Stimulated activated CD4-positive, alpha-beta T cell treated with anti-CD3 and anti-CD28 coated beads, Interleukin-1b, Interleukin-23, amount 100 ng/mL, for 4 hours (primary cell): Measurements from ENCODE around the gene PC.
A peak's percentile ranks its signal among the peaks of the same experiment; 100 is the strongest.

Source experiments
- DNase-seq, 2 donors: peaks; one replicate each; pipeline ENCODE4 v3.0.0-alpha.2; 2020; ENCODE audit warnings: low read depth in 2 of 2

PC gene

DNA sequence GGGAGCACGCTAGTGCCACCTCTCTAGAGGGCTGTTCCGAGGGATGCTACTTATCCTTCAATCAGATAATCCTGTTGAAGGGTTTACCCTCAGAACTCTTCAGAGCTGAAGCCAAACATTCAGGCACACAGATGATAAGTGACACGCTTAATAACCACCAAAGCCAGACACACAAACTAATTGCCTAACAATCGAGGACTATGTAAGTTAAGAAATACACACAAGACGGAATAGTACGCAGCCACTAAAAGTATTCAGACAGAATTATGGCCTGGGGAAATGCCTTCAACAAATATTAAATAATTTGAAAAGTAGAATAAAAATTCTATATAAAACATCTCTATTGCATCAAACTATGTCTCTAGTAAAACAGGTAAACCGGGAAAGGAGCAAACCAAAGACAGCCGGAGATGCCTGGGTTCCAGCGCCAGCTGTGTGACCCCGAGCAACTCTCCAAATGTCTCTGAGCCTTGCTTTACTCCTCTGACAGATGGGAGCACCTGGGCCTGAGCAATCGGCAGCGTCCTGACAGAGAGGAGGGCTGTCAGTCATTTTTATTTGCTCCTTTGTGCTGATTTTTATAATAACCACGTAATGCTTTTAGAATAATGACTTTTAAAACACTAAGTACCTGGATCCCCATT is 90.0 kb downstream of the PC start:
- DNase-seq, result no peak

DNA sequence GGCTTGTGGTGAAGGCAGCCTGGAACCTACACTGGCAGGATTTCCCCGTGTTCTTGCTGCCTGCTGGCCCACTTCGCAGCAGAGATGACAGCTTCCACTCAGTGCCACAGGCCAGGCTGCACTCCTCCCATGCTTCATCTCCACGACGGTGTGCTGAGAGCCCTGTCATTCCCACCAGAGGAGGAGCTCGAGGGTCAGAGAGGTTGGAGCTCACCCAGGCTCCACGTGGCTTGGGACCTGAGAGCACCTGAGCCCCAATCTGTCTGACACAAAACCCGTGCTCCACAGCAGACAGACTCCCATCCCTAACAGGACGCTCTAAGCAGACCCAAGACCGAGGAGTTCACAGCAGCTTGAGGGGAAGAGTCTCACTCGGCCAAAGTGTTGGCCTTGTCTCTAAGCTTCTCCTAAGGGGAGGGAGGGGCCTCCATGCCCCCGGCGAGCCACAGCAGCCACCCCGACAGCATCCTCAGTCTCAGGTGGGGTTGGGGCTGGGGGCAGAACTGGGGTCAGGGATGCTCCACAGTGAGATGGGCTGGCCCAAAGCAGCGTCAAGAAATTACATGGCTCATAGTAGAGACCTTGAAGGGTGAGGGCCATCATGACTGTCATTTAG is 90.7 kb downstream of the PC start:
- no peak for DNase-seq

DNA sequence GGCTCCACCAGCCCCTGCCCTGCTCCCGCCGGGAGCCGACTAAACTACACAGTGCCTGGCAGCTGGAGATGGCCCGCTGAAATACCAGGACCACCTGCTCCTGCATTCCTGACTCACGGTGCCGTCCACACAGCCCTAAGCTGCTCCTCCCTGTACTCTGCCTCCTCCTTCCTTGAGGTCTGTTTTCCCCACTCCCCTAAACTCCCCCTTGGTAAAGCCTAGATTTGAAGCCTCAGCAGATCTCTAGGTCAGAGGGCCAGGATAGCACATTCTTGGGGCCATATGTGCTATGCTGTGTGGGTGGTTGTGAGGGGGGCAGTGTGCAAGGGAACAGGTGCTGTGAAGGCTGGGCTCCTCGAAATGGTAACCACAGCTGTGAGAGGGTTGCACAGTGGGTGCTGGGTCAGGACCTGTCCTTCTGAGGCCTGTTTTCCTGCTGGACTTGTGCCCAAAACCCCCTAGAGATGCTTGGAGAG is 91.6 kb downstream of the PC start:
- no peak for DNase-seq

DNA sequence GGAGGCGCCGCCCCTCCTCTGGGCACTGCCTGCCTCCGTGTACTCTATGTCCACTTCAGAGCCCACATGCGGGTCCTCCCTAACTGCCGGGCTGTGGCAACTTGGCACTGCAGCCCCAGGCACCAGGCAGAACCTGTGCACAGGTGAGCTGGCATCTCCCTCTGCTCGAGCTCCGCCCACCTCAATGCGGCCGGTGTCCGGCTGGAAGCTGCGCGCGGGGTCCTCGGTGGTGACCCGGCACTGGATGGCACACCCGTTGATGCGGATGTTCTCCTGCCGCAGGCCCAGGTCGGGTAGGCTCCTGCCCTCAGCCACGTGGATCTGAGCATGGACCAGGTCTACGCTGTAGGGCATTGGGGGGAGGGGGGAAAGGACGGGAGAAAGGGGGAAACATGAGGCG is 92.2 kb downstream of the PC start:
- DNase-seq, result no peak

DNA sequence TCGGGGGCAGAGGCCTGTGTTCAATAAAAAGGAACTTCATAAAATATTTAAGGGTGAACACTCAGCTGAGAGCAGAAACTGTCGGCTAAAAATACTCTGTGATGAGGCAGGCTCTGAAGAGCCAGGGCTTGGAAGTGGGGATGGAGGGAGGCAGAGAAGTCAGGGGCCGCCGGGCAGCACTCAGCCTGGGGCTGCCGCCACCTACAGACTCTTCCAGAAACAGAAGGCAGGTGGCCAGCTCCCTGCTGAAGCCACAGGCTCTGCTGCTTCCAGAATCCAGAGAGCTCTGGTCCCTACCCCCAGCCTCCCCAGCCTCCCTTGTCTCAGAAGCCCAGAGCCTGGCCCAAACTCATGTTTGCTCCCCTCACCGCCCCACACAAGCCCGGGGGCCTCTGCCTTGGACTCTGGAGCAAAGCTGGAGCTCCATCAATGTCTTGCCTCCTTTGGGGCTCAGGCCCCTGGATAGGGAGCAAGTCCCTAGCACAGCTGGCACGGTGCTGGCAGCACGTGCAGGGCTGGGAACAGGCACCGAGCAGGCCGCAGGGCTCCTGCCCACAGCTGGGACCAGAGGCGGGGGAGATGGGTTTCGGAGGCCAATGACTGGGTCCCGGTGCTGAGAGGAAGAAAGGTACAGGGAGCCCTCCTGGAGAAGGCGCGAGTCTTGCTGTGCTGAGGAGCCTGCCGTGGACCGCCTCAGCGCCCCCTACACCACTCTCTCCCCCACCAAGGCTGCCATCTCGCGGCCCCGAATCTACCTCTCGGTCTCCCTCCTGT is 93.1 kb downstream of the PC start:
- DNase-seq, result no peak

DNA sequence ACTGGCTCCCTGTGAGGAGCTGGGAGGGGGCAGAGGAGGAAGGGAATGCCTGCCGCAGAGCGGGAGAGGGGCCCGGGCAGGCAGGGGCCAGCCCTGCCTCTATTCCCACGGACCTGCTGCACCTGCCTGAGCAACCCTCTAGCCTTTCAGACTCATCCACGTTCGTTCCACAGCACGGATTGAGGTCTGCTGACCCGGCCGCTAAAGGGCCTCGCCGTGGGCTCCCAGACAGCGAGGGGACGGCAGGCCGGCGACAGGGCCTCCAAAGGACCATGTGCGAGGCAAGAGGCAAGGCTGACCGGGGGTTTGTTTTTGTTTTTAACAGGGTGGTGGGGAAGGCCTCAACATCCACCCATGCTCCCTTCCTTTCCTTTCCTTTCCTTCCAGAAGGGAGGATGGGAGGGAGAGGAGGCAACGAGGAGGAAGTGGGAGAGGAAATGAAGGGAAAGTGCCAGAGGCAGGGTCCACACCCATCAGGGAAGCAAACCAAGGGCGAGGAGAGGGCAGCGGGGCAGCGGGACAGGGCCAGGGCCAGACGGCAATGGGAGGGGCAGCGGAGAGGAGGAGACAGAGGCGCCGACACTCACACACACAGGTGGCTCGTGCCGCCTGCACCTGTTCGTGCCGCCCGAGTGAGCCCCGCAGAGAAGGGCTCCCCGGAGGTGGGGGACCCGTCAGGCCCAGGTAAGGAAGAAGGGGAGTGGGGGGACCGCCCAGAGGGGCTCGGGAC is 93.8 kb downstream of the PC start:
- DNase-seq, result no peak

DNA sequence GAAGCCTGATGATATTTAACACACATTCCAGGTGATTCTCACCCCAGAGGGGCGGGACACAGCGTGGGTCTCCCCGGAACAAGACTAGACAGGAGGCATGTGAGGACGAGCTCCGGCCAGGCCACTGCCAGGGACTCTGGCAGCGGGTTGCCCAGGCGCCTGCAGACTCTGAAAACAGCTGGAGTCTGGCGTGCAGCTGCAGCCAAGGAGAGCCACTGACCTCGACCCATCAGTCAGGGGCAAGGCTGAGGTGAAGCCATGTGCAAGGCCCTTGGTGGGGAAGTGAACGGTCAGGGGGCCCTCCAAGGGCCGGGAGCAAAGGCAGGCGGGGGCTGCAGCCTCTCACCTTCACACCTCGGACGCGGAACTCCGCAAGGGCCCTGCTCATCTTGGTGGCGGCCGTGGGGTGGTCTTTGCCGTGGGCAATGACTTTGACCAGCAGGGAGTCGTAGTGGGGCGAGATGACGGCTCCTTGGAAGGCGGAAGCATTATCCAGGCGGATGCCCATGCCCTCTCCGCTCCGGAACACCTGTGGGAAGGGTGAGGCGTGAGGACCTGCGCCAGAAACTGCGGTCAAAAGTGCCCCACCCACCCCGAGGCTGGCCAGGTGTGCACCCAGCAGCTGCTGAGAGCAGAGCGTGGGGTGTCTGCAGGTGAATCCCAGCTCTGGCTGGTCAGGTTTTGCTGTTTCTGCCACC is 94.6 kb downstream of the PC start:
- DNase-seq, result no peak

DNA sequence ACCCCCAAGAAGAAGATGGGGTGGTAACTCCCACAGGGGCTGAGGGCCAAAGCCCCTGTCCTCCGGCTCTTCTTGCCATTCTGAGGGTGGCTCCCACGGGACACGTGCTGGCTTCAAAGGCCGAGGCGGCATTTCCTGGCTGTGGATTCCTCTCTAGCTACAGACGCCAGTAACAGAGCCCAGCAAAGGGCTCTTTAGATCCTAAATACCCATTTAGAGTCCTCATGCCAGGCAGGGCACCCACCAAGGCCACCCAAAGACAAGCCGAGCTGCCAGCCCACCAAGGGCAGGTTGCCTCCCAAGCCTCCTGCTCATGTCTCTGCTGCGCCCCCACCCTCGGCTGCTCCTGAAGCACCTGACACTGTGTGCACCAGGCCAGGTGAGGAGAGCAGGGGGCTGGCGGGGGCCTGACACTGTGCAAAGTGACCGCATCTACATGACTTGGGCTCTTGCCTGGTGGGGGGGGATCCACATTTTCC is 95.6 kb downstream of the PC start:
- no peak for DNase-seq

DNA sequence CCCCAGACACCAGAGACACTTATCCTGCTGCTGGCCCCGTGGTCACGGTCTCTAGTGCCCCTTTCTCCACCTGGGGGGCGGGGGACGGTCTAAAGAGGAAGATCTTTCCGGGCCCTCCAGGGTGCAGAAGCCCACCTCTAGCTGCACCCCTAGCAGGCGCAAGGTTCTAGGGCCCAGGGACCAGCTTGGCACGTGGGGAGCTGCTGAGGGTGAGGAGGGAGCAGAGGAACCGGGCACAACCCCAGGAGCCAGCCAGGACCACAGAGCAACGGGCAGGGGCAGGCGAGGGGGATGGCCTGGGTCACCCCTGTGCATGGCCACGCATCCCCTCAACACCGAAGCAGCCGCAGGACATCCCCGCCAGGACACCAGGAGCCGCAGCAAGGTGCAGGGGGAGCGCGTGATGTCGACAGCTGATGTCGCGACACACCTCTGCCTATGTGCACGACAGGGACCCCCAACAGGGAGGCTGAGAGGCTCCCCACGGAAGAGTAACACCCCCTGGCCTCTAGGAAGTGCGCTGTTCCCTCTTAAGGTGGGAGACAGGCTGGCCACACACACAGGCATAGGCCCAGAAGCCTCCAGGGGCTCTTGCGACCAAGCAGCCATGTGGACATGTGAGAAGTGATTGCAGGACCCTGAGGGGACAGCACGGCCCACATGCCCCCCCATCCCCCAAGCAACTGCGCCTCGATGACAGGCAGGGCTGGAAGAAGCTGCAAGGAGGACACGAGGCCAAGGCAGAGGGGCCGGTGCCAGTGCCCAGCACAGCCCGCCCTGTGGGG is 96.2 kb downstream of the PC start:
- no peak for DNase-seq

DNA sequence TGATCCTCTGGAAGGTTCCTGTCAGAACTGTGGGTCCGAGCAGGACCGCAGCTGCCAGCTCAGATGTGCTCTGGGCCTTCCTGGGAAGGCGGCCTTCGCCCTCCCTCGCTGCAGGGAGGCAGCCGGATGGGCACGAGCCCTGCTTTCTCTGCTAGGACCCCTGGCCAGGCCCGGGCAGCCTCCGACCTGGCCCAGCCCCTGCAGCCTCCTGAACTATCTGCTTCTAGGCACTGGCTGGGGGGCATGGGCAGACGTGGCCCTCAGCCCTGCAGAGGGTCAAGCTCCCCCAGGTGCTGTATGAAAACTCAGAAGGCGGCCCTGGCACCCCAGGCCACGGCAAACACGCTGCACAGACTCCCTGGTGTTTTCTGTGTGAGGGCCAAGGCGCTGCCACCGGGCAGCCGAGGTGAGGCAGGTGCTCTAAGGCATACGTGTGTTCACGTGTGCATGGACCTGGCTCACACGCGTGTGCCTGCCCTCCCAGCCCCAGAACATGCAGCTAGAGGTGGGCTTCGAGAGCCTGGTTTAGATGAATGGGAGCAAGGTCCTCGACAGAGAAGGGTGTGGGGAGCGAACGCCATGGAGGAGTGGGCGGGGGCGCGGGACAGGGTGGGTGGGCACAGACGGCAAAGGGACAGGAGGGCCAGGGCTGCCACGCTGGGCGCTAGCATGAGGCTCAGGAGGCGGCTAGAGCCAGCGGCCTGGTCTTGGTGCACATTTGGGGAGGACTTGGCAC is 97.0 kb downstream of the PC start:
- DNase-seq, result no peak

DNA sequence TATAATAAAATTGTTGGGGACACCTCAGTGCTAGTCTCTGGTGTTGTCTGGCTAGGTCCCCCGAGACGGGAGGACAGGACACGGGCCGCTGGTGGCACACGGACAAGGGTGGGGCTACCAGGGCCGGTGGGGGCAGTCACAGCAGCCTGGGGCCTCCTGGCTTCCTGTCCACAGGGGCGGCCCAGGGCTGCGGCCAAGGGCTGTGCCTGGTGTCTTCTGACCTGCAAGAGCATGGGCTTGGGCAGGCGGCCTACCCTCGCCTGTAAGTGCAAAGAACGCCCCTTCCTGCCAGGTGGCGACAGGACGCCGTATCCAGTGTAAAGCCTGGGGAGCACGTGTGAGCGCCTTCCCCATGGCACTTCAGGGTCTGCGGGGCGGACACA is 97.7 kb downstream of the PC start:
- no peak for DNase-seq

DNA sequence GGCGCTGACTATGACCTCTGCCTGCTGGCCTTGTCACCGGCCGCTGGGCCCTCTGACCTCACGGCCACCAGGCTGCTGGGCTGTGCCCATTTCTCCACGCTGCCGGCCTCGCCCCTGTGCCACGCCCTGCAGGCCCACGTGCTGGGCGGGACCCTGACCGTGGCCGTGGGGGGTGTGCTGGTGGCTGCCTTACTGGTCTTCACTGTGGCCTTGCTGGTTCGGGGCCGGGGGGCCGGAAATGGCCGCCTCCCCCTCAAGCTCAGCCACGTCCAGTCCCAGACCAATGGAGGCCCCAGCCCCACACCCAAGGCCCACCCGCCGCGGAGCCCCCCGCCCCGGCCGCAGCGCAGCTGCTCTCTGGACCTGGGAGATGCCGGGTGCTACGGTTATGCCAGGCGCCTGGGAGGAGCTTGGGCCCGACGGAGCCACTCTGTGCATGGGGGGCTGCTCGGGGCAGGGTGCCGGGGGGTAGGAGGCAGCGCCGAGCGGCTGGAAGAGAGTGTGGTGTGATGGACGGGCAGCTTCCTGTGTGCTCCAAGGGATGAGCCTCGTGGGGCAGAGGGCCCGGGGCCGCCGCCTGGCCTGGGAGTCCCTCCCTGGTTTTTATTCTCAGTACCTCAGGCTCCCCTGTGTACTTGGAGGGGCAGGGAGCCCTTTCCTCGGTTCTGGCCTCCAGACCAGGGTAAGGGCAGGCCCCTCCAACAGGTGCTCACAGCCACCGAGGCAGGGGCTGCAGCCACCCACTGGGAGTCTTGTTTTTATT is 98.3 kb downstream of the PC start:
- DNase-seq, result no peak

DNA sequence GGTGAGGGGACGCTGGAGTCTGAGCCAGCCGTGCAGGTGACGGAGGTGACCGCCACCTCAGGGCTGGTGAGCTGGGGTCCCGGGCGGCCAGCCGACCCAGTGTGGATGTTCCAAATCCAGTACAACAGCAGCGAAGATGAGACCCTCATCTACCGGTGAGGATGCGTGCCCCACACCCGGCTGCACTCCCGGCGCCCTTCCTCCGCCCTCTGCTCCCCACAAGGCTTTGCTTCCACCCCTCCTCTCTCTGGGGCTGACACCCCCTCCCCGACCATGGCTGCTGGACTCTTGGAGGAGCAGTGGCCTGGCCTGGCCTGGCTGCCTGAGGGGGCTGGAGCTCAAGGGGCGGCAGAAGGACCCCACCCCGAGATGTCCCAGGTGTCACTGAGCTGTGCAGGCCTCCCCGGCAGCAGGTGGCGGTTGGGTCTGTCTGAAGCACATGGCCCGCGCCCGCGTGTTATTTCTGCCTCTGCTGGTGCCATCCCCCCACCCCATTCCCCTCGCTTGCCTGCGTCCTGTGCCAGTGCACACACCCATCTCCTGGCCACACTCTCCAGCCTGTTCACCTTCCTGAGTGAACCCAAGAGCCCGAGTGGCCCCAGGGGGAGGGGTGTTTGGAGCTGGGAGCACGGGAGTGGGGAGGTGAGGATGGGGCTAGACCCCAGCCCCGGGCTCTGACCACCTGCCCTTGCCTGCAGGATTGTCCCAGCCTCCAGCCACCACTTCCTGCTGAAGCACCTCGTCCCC is 99.1 kb downstream of the PC start:
- no peak for DNase-seq

DNA sequence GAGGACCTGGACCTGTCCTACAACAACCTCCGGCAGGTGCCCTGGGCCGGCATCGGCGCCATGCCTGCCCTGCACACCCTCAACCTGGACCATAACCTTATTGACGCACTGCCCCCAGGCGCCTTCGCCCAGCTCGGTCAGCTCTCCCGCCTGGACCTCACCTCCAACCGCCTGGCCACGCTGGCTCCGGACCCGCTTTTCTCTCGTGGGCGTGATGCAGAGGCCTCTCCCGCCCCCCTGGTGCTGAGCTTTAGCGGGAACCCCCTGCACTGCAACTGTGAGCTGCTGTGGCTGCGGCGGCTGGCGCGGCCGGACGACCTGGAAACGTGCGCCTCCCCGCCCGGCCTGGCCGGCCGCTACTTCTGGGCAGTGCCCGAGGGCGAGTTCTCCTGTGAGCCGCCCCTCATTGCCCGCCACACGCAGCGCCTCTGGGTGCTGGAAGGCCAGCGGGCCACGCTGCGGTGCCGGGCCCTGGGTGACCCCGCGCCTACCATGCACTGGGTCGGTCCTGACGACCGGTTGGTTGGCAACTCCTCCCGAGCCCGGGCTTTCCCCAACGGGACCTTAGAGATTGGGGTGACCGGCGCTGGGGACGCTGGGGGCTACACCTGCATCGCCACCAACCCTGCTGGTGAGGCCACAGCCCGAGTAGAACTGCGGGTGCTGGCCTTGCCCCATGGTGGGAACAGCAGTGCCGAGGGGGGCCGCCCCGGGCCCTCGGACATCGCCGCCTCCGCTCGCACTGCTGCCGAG is 99.8 kb downstream of the PC start:
- DNase-seq, result no peak

DNA sequence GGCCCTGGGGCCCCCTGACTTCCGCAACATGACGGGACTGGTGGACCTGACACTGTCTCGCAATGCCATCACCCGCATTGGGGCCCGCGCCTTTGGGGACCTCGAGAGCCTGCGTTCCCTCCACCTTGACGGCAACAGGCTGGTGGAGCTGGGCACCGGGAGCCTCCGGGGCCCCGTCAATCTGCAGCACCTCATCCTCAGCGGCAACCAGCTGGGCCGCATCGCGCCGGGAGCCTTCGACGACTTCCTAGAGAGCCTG is 100.3 kb downstream of the PC start:
- no peak for DNase-seq

DNA sequence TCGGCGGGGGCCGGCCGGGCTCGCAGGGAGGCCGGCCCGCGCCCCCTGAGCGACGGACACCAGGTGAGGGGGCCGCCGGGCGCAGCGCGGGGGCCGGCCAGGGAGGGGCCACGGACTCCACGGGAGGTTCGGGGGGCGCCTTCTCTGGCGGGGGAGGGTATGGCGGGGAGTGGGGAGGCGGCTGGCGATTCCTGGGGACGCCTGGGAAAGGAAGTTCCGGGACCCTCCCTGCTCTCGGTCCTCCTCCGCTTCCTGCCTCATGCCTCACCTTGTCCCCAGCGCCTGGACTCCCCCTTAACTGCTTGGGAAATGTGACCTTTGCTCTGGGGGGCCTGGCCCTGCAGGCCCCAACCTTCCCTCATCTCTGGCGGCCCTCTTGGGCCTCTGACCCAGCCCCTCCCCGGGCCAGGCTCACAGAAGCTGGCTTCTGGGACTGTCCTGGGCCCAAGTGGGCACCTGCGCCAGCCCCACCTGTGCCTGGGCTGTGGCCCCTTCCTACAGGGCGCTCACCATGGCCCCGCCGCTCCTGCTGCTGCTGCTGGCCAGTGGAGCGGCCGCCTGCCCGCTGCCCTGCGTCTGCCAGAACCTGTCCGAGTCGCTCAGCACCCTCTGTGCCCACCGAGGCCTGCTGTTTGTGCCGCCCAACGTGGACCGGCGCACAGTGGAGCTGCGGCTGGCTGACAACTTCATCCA is 100.8 kb downstream of the PC start:
- DNase-seq, result no peak

DNA sequence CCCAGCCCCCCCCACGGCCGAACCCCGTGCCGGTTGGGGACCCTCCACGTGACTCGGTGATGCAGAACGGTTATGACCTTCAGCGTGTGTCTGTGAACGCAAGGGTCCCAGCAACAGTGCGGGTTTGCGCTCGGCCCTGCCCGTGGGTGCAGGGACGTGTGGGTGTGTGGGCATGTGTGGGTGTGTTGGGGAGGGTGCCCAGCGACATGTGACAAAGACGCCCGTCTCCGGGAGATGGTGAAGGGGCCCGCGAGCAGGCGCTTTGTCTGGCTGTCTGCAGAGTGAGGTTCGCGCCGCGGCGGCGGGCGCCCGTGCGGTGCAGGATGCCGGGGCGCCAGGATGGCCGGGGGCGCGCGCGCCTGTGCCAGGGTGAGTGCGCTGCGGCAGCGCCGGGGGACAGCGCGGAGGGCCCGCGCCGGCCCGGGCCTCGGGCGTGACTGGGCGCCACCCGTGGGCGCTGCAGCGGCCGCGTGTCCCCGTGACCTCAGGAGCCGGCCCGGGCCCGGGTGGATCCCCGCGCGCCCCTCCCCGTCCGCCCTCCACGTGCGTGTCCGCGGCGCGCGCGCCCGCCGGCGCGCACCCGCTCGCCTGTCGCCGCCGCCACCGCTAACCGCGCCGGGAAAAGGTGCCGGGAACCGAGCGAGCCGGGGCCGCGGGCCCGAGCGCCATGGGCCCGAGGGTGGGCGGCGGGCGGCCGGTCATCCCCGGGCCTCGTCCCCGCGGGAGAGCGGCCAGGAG is 101.5 kb downstream of the PC start, which contains the start of gene LRFN4:
Gene LRFN4, plus strand, starts transcription at position 569 of the 738 bp plus-strand sequence. CDS start 681 bp downstream, outside the sequence.
- DNase-seq, result peak; percentile 34 to 53
